GM12801 (cell line): ENCODE measurements around the gene CCNY.

Experiments
- TF ChIP-seq, protein P1 (sequence below): IDR thresholded peaks from one replicate; pipeline ENCODE4 v1.5.1; 2011; ENCODE audit warnings: control low read depth; ENCODE audit not compliant: insufficient read length; ENCODE audit errors: extremely low read depth

The CCNY gene

DNA sequence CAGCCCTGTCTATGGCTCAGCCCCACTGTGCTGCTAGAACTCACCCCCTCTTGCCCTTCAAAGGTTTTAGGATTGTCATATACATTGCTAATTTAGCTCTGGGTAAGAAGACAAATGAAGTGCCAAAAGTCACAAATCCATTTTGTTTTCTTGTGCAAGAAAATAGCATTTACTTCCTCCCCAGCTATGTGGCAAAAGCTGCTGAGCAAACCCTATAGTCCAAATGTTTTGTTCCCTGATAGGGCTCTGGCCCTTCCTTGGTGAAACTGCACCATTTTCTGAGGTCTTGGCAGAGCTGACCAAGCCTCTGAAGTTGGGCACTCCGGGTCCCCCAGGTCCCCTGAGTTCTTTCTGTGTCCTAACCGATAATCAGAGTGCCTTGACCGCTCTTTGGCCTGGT is 184.7 kb downstream of the CCNY start:
- TF ChIP-seq, protein P1, sequence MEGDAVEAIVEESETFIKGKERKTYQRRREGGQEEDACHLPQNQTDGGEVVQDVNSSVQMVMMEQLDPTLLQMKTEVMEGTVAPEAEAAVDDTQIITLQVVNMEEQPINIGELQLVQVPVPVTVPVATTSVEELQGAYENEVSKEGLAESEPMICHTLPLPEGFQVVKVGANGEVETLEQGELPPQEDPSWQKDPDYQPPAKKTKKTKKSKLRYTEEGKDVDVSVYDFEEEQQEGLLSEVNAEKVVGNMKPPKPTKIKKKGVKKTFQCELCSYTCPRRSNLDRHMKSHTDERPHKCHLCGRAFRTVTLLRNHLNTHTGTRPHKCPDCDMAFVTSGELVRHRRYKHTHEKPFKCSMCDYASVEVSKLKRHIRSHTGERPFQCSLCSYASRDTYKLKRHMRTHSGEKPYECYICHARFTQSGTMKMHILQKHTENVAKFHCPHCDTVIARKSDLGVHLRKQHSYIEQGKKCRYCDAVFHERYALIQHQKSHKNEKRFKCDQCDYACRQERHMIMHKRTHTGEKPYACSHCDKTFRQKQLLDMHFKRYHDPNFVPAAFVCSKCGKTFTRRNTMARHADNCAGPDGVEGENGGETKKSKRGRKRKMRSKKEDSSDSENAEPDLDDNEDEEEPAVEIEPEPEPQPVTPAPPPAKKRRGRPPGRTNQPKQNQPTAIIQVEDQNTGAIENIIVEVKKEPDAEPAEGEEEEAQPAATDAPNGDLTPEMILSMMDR = no peak

DNA sequence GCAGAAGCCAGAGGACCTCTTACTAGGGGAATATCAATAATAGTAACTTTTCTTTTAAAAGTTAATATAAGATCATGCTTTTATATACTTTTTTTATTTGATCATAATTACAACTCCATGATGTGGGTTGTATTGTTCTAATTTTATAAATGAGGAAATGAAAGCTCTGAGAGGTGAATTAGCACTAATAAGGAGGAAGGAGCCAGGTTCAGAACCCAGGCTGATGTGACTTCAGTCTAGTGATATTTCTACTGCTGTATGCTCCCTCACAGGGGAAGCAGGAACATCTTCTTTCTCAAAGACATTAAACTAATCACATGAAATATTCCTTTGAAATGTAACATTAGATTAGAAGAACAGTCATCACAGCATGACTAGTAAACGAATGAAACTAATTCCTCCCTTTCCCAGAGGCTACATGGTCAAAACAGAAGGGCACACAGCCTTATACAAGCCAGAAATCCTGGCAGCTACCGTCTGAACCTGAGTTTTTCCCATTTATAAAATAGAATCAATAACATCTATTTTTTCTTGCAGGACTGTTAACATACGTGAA is 187.4 kb downstream of the CCNY start:
- TF ChIP-seq, protein P1 = no peak

DNA sequence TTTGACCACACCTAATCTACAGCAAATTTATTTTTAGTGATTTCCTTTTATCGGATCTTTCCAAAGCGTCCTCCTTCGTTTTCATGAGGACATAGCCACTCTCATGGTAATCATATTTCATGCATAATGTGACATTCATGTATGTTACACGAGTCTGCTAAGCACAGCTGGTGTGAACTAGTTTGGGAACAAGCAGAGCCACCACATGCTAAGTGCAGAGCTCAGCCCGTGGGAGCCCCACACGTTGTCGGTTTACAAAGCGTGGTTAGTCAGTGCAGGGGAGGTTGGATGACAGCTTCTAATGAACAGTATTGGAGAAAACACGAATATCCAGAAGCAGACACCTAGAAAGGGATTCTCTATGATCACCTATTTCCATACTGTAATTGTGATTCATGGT is 190.4 kb downstream of the CCNY start:
- TF ChIP-seq, protein P1 = no peak

DNA sequence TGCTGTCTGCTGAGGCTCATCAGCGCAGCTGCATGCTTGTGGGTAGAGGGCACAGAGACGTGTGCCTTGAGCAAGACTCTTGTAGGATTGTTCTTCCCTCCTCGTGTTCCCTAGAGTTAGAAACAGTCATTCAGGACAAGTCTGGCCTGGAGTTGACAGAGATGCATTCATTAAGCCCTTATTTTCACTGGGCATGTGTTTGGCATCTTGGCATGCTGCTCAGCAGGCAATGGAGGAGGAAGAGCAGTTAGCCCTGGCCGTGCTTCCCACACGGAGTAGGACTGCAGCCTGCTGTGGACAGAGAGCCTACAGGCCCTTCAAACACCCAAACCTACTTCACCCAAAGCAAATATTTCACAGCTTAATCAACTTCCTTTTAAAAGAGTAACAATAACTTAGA is 195.8 kb downstream of the CCNY start:
- TF ChIP-seq, protein P1 = no peak

DNA sequence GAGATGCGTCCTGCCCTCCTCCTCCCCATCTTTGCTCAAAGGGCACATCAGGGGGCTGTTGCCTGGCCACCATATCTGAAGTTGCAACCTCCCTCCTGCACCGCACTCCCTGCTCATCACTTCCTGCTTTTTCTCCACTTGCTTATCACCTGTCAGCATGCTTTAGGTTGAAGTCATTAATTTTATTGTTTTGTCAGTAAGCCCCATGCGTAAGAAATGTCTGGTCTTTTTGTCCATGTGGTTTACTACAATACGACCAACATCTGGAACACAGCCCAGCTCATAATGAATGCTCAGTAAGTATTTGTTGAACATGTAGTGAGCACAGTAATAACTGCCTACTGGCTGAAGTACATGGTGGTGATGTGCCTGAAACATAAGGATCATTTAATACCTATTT is 197.3 kb downstream of the CCNY start:
- TF ChIP-seq, protein P1 = no peak

DNA sequence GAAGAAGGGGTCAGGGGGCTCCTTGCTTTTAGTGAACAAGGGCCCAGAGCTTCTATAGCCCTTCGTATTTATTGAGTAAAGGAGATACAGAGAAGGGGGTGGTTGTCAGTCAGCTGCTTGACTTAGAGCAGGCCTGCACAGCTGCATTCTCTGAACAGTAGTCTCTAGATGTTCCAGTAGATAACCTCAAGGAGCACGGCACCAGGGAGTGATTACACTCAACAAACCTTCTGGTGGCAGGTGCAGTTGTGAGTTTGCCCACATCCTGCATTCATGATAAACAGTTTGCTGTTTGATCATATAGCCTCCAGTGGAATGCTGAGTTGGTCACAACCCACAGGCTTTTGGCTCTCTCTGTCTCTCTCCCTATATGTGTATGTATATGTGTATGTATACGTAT is 198.8 kb downstream of the CCNY start:
- TF ChIP-seq, protein P1 = no peak

DNA sequence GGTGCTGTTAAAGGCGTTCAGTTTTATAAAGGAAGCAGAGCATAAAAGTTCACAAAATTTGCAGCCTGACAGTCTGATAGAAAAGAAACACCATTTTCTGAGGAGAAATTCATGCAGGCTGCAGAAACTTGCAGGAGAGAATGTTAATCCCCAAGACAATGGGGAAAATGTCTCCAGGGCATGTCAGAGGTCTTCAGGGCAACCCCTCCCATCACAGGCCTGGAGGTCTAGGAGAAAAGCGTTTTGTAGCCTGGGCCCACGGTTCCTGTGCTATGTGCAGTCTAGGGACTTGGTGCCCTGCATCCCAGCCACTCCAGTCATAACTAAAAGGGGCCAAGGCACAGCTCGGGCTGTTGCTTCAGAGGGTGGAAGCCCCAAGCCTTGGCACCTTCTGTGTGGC is 200.5 kb downstream of the CCNY start:
- TF ChIP-seq, protein P1 = no peak
